Neural cell (in vitro differentiated cells): ENCODE results near the gene NEFH.

Experiments used
- EP300 ChIP-seq: fragments of 450-650 bp; conservative IDR thresholded peaks from 2 replicates; pipeline ENCODE4 v1.6.1; 2014; ENCODE audit warnings: antibody characterized with exemption, mild to moderate bottlenecking, moderate library complexity; ENCODE audit not compliant: poor library complexity, severe bottlenecking
- EZH2 ChIP-seq: fragments of 200-600, 300-800 bp; shearing (Covaris generic), sonication (generic); IDR thresholded peaks from 2 replicates; pipeline ENCODE4 v1.6.1; 2014; ENCODE audit warnings: antibody characterized with exemption, low read length, borderline replicate concordance, mild to moderate bottlenecking; ENCODE audit not compliant: insufficient read depth, poor library complexity, severe bottlenecking
- MXI1 ChIP-seq: fragments of 450-650 bp; conservative IDR thresholded peaks from 2 replicates; pipeline ENCODE4 v1.6.1; 2014; ENCODE audit warnings: antibody characterized with exemption, mild to moderate bottlenecking; ENCODE audit not compliant: poor library complexity, severe bottlenecking
- POLR2AphosphoS5 ChIP-seq: IDR thresholded peaks from 2 replicates; pipeline ENCODE4 v1.6.1; 2012
- RAD21 ChIP-seq: fragments of 450-650 bp; conservative IDR thresholded peaks from 2 replicates; pipeline ENCODE4 v1.6.1; 2014; ENCODE audit warnings: antibody characterized with exemption, mild to moderate bottlenecking, moderate library complexity
- REST ChIP-seq: IDR thresholded peaks from 2 replicates; pipeline ENCODE4 v1.6.1; 2012; ENCODE audit warnings: borderline replicate concordance
- TAF1 ChIP-seq: IDR thresholded peaks from 2 replicates; pipeline ENCODE4 v1.6.1; 2012; ENCODE audit warnings: low read depth
- TF ChIP-seq, protein P1 (sequence below): fragments of 450-650 bp; IDR thresholded peaks from 2 replicates; pipeline ENCODE4 v1.5.1; 2014; ENCODE audit warnings: antibody characterized with exemption, mild to moderate bottlenecking, moderate library complexity; ENCODE audit not compliant: poor library complexity, severe bottlenecking

- TF ChIP-seq, protein P1, sequence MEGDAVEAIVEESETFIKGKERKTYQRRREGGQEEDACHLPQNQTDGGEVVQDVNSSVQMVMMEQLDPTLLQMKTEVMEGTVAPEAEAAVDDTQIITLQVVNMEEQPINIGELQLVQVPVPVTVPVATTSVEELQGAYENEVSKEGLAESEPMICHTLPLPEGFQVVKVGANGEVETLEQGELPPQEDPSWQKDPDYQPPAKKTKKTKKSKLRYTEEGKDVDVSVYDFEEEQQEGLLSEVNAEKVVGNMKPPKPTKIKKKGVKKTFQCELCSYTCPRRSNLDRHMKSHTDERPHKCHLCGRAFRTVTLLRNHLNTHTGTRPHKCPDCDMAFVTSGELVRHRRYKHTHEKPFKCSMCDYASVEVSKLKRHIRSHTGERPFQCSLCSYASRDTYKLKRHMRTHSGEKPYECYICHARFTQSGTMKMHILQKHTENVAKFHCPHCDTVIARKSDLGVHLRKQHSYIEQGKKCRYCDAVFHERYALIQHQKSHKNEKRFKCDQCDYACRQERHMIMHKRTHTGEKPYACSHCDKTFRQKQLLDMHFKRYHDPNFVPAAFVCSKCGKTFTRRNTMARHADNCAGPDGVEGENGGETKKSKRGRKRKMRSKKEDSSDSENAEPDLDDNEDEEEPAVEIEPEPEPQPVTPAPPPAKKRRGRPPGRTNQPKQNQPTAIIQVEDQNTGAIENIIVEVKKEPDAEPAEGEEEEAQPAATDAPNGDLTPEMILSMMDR = no peak
- no peak for TF ChIP-seq EZH2
- no peak for TF ChIP-seq REST
- no peak for TF ChIP-seq POLR2AphosphoS5
- no peak for TF ChIP-seq RAD21
- no peak for TF ChIP-seq EP300
- TF ChIP-seq MXI1 = no peak
- TF ChIP-seq TAF1 = no peak
Observed at GRCh38 chr22:29491012-29491411, 11.0 kb downstream of the NEFH start.
